OCI-LY7 (cell line): ENCODE results near the gene PGBD1.

Source experiments
- EZH2phosphoT487 ChIP-seq: fragments of 200-600 bp; sonication (generic); IDR thresholded peaks from 2 replicates; pipeline ENCODE4 v1.6.1; 2018; ENCODE audit warnings: low read depth, borderline replicate concordance, mild to moderate bottlenecking, mixed run types, antibody characterized with exemption, low read length, moderate library complexity, mixed read lengths
- TF ChIP-seq, protein P1 (sequence below): fragments of 200-600 bp; sonication (generic); conservative IDR thresholded peaks from 2 replicates; pipeline ENCODE4 v1.5.1; 2014; ENCODE audit warnings: mild to moderate bottlenecking, antibody characterized with exemption, low read length, moderate library complexity, mixed read lengths

DNA sequence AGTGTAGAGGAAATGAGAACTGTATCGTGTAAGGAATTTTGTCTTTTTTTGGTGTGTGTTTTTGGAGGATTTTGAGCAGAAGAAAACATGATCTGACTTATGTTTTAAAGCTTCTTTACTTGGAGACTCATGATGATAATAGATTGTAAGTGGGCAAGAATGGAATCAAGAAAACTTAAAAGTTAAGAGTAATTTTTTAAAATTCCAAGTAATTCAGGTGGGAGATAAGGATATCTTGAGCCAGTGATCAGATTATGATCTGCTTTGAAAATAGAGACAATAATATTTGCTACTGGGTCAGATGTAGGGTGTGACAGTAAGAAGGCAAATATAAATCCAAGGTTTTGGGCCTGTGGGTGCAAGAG, 13.7 kb upstream of the PGBD1 start:
- TF ChIP-seq, protein P1, sequence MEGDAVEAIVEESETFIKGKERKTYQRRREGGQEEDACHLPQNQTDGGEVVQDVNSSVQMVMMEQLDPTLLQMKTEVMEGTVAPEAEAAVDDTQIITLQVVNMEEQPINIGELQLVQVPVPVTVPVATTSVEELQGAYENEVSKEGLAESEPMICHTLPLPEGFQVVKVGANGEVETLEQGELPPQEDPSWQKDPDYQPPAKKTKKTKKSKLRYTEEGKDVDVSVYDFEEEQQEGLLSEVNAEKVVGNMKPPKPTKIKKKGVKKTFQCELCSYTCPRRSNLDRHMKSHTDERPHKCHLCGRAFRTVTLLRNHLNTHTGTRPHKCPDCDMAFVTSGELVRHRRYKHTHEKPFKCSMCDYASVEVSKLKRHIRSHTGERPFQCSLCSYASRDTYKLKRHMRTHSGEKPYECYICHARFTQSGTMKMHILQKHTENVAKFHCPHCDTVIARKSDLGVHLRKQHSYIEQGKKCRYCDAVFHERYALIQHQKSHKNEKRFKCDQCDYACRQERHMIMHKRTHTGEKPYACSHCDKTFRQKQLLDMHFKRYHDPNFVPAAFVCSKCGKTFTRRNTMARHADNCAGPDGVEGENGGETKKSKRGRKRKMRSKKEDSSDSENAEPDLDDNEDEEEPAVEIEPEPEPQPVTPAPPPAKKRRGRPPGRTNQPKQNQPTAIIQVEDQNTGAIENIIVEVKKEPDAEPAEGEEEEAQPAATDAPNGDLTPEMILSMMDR = no peak
- TF ChIP-seq EZH2phosphoT487 = no peak
